Epithelial cell of proximal tubule (primary cell): ENCODE data around the gene ZNF740. TPM values are rescaled to one million over a fixed set of nuclear protein-coding genes. Genes with fewer than 3 reads are reported as not detected.

Experiments used
- DNase-seq: peaks from one replicate; pipeline ENCODE4 v3.0.0-alpha.2; 2011; ENCODE audit warnings: low read depth
- H3K4me3 ChIP-seq: 2 replicates; pipeline ENCODE4 v1.5.1; 2011; ENCODE audit warnings: low read depth, mild to moderate bottlenecking, low read length
- total RNA-seq: library from RNA; depleted of rRNA; stranded (reverse); fragments of >200 nt; gene quantifications from 2 replicates; pipeline ENCODE4 v1.2.3, GENCODE V29; 2015
- TF ChIP-seq, protein P1 (sequence below): conservative IDR thresholded peaks from 2 replicates; pipeline ENCODE4 v1.5.1; 2012; ENCODE audit warnings: low read depth, mild to moderate bottlenecking, low read length

The ZNF740 gene
- total RNA-seq, 1 donor from 2014 or later, result 5.5 TPM

DNA sequence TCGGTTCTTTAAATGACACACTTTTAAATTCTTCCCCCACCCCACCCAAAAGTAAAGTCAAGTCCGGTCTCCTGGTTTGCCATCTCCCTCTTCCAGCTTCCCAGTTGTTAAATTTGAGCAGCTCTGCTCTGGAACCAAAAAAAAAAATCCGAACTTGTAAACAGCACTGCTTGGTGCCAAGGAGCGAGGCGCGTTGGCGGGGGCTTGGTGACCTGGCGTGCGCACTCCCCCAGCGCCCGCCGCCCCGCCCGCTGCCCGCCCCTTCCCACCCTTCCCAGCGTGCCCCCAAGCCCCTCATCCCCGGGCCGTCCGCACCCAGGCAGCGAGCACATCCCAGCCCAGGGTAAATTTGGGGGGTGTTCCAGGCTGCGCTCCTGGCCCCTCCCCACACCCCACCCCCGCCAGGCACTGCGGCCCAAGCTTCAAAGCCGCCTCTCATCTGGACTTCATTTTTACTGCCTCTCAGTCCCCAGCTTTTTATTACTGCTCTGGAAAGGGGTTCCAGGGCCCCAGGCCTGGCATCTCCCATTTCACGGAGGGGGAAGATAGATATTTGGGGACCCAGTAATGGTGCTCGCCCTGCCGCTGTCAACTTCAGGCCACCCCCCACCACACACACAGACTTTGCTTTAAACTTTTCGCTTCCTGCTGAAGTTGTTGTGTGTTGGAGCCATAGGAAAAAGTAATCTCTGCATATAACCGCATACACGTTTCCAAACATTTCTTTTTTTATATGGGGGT lies 38.2 kb downstream of the ZNF740 start:
- no peak for DNase-seq
- H3K4me3 ChIP-seq, result peak overlapping the region; percentile 71
- TF ChIP-seq, protein P1, sequence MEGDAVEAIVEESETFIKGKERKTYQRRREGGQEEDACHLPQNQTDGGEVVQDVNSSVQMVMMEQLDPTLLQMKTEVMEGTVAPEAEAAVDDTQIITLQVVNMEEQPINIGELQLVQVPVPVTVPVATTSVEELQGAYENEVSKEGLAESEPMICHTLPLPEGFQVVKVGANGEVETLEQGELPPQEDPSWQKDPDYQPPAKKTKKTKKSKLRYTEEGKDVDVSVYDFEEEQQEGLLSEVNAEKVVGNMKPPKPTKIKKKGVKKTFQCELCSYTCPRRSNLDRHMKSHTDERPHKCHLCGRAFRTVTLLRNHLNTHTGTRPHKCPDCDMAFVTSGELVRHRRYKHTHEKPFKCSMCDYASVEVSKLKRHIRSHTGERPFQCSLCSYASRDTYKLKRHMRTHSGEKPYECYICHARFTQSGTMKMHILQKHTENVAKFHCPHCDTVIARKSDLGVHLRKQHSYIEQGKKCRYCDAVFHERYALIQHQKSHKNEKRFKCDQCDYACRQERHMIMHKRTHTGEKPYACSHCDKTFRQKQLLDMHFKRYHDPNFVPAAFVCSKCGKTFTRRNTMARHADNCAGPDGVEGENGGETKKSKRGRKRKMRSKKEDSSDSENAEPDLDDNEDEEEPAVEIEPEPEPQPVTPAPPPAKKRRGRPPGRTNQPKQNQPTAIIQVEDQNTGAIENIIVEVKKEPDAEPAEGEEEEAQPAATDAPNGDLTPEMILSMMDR, result no peak

DNA sequence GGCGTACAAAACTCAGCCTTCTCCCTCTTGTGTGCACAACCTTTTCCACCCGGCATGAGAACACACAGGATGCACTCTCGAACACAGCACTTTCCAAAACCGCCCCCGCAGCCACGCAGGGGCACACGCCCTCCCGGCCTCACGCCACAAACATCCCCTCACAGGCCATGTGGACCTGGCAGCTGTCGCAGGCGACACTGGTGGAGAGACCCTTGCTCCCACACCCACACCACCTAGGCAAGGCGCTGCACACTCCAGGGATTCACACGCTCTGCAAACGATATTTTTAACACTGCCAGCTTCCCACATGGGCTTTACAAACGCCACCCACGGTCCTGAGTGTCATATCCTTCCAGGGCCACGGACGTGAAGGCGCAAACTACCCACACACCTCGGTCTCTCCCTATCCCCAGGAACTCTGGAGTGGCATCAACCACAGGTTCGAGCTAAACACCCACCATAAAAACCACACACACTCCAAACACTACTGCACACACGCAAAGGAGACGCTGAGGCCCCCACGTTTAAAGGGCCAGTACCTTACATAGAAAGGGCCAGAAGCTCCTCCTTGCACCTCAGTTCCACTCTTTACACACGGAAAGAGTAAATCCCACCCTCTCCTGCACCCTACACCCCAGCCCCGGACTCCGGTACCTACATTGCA lies 38.9 kb downstream of the ZNF740 start:
- peak overlapping the region; percentile 71 for H3K4me3 ChIP-seq
- no peak for DNase-seq
- TF ChIP-seq, protein P1, result no peak

DNA sequence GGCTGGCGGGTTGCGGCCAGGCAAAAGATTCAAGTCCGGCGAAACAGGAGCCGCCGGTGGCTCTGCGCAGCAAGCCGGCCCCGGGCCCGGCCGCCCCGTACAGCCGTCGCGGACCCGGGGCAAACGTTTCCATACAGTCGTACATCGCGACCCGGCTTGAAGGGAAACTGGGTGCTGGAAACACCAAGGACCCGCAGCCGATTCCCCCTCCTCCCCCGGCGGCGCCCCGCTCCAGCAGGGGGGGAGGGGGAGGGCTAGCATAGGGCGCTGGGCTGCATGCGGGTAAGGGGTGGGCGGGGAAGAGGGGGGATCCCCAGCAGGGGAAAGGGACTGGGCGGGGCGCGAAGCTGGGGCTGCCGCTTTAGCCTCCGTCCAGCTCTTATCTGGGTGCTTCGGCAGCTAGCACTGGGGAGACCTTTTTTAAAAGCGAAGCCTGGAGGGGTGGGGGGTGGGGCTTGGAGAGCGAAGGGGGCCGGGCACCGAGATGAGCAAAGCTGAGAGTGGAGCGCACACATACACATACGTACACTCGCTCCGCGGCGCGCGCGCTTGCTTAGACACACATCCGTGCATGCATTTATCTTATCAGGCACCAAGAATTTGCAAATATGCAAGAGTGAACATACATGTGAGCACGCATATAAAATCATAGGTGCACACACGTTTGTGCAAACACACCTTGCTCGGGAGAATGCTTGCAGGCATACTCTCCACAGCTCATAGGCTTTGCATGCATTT lies 39.6 kb downstream of the ZNF740 start:
- TF ChIP-seq, protein P1, result no peak
- H3K4me3 ChIP-seq, result peak overlapping the region; percentile 71
- DNase-seq, result no peak

DNA sequence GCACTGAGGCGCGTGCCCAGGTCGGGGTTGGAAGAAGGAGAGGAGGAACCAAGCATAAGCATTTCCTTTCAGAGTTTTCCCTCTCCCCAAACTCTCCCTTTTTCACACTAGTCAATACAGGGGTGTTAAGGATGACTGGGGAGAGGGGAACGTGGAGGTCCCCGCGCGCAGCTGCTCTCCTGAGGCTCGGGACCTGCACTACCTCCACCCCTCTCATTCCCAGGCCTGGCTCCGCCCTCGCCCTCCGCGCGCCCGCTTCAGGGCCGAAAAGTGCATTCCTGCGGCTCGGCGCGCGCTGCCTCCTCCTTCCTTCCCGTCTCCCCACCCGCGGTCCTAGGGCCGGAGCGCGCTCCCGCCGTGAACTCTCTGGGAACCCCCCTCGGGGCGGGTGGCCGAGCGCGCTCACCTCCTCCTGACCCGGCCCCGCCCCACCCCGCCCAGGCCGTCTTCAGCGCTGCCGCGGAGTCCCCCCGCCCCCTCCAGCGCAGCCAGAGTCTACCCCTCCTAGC lies 40.2 kb downstream of the ZNF740 start:
- TF ChIP-seq, protein P1, result no peak
- H3K4me3 ChIP-seq, result peak overlapping the region; percentile 71
- no peak for DNase-seq

DNA sequence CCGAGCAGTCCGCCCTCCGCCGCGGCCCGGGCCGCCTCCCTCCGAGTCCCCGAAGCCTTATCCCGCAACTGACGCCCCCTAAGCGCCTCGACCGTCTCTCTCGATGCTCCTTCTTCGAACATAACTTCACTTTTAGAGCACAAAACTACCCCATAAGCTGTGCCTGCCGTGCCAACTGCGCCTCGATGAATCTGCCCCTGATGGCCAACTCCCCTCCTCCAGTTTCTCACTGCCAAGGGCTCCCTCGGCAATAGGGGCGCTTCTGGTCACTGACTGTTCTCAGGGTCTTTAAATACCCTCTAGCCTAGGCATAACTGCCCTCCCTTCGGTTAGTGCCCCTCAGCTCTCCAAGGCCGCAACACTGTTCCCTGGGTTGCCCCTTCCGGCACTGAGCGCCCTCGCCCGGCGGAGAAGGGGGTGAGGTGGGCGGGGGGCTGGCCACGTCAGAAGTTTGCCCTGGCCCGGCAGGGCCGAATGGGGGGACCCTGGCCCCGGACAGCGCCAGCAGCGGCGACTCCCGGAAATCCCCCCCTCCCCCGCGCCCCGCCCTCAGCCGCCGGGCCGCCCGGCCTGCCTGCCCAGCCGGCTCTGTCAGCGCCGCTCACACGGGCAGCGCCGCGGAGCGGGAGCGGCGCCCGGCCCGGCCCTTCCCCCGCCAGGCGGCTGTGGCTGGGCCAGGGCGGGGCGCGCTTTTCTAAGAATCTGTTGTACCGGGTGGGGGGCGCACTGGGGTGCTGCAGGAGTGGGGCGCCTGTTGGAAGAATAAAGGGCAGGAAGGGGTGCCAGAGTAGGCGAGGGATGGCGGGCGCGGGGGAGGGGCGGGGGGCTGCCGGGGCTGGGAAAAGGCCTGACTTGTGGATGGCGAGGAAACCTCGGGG lies 40.9 kb downstream of the ZNF740 start:
- TF ChIP-seq, protein P1, result peak; percentile 26
- H3K4me3 ChIP-seq, result peak overlapping the region; percentile 55
- no peak for DNase-seq

DNA sequence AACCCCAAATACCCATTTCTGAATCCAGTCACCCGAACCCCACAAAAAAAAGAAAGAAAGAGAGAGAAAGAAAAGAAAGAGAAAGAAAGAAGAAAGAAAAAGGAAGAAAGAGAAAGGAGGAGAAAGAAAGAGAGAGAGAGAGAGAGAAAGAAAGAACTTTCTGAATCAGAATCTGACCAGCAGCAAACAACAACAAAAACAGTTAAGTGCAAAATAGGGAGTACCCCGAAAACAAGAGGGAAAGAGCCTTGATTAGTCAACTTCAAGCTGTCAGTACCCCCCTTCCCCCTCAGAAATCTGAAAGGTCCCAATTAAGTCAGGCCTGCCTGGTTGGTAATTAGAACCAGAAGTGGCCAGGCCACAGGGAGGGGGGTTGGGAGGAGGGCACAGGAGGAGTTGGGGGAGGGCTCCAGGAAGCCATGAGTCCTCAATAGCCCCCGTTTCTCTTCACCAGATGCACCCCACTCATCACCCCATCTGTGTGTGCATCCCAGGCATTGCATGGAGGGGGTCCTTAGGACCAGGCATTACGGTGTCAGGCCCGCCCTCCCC lies 41.7 kb downstream of the ZNF740 start:
- H3K4me3 ChIP-seq, result peak overlapping the region; percentile 55
- DNase-seq, result no peak
- TF ChIP-seq, protein P1, result no peak
